NB4 (cell line): ENCODE results near the gene FAM81A.
A peak's percentile ranks its signal among the peaks of the same experiment; 100 is the strongest.

ENCODE experiments used
- DNase-seq: peaks from one replicate; pipeline ENCODE4 v3.0.0; 2010; ENCODE audit warnings: low read depth
- H3K4me3 ChIP-seq: one replicate; pipeline ENCODE4 v1.5.1; 2011; ENCODE audit warnings: mild to moderate bottlenecking, low read depth, low read length, moderate library complexity
- MYC ChIP-seq: IDR thresholded peaks from 2 replicates; pipeline ENCODE4 v1.6.1; 2011; ENCODE audit warnings: low read depth, low read length
- POLR2A ChIP-seq: IDR thresholded peaks from 2 replicates; pipeline ENCODE4 v1.6.1; 2011; ENCODE audit warnings: mild to moderate bottlenecking; ENCODE audit not compliant: insufficient read length; ENCODE audit errors: extremely low read depth
- TF ChIP-seq, protein P1 (sequence below): IDR thresholded peaks from 2 replicates; pipeline ENCODE4 v1.6.1; 2011; ENCODE audit warnings: low read depth, low read length
- TF ChIP-seq, protein P2 (sequence below): IDR thresholded peaks from one replicate; pipeline ENCODE4 v1.5.1; 2012; ENCODE audit warnings: low read depth, low read length

Gene FAM81A

DNA sequence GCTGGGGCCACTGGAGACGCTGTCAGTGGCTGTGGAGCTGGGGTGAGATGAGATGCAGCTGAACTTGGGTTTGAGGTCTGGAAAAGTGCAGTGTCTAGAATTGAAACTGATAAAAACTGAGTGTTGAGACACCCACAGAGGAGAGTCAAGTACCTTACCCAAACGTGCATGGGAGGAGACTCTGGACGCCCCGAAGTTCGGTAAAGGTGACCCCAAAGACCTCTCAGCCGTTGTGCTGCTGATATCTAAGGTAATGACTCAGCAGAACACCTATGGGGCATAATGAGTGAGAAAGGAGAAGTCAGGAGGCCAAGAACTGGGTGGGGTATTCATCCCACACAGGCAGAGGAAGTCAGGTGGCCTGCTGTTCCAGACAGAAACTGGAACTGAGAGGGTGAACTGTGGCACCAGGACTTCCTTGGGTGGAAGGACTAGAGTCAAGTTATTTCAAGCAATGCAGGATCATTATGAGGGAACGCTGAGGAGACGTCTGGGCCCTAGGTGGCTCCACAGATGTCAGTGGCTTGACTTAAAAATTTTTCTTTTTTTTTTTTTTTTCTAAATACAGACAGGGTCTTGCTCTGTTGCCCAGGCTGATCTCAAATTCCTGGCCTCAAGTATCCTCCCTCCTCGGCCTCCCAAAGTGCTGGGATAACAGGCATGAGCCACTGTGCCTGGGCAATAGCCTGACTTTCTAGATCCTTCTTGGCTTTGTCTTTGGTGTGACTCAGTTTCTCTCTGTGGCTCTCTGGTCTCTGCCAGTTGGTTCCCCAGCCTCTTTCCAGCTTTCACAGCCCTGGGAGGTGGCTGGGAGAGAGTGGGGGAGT, 105.9 kb downstream of the FAM81A start:
- peak; percentile 33 for DNase-seq
- TF ChIP-seq, protein P1, sequence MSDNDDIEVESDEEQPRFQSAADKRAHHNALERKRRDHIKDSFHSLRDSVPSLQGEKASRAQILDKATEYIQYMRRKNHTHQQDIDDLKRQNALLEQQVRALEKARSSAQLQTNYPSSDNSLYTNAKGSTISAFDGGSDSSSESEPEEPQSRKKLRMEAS: 0 out of 2 replicates have a peak, but pooled peaks have one; percentile 4
- TF ChIP-seq POLR2A: no peak
- no peak overlapping the region for H3K4me3 ChIP-seq

DNA sequence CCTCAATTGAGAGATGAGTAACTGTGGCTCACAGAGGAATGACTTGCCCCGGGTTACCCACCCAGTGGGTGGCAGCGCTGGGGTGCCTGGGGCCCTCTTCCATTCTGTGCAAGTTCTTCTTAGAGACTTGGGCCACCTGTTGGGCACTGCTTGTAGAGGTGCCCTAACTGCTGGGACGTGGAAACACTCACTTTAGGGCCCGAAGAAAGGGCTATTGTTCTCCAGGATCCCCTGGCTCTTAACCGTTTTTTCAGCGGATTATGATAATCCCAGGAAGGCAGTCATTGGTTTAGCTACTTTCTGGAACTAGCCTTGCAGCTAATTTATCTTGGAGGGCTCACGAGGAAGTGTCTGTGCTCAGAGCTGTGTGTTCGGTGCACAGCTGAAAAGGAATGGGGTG, 107.6 kb downstream of the FAM81A start:
- DNase-seq: no peak
- H3K4me3 ChIP-seq: no peak overlapping the region
- TF ChIP-seq, protein P2, sequence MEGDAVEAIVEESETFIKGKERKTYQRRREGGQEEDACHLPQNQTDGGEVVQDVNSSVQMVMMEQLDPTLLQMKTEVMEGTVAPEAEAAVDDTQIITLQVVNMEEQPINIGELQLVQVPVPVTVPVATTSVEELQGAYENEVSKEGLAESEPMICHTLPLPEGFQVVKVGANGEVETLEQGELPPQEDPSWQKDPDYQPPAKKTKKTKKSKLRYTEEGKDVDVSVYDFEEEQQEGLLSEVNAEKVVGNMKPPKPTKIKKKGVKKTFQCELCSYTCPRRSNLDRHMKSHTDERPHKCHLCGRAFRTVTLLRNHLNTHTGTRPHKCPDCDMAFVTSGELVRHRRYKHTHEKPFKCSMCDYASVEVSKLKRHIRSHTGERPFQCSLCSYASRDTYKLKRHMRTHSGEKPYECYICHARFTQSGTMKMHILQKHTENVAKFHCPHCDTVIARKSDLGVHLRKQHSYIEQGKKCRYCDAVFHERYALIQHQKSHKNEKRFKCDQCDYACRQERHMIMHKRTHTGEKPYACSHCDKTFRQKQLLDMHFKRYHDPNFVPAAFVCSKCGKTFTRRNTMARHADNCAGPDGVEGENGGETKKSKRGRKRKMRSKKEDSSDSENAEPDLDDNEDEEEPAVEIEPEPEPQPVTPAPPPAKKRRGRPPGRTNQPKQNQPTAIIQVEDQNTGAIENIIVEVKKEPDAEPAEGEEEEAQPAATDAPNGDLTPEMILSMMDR: no peak
- no peak for TF ChIP-seq POLR2A
- TF ChIP-seq, protein P1: no peak
- TF ChIP-seq MYC: no peak

DNA sequence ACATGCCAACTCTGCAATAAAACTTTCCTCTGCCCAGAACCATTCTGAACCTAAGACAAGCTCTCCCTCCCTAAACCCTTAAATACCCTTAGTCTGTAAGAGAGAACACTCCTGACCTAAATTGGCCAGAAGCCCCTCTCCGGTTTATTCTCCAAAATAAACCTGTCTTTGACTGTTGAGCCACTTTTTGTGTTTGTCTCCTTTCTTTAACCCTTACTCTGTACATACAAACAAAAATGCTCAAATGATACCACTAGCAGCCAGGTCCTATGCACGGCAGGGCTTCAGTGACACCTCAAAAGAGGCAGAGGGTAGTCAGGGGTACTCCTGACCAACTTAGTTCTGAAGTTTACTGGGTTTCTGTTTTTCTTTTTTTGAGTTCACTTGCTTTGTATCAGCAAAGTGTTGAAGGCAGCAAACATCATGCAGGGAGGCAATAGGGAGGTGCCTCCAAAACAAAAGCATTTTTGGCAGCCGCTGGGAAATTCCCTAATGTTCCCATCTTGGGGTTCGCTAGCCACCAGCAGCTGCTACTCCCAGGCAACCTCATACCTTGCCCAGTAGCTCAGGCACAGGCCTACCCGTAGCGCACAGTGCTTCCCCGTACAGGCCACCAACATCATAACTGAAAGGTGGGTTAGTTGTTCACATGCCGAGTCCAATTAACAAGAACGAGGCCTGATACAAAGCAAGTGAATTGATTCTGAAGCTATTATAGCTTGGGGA, 110.7 kb downstream of the FAM81A start:
- H3K4me3 ChIP-seq: no peak overlapping the region
- TF ChIP-seq POLR2A (no peak), MYC (no peak)
- TF ChIP-seq, protein P1: no peak
- TF ChIP-seq, protein P2: no peak
- DNase-seq: no peak

DNA sequence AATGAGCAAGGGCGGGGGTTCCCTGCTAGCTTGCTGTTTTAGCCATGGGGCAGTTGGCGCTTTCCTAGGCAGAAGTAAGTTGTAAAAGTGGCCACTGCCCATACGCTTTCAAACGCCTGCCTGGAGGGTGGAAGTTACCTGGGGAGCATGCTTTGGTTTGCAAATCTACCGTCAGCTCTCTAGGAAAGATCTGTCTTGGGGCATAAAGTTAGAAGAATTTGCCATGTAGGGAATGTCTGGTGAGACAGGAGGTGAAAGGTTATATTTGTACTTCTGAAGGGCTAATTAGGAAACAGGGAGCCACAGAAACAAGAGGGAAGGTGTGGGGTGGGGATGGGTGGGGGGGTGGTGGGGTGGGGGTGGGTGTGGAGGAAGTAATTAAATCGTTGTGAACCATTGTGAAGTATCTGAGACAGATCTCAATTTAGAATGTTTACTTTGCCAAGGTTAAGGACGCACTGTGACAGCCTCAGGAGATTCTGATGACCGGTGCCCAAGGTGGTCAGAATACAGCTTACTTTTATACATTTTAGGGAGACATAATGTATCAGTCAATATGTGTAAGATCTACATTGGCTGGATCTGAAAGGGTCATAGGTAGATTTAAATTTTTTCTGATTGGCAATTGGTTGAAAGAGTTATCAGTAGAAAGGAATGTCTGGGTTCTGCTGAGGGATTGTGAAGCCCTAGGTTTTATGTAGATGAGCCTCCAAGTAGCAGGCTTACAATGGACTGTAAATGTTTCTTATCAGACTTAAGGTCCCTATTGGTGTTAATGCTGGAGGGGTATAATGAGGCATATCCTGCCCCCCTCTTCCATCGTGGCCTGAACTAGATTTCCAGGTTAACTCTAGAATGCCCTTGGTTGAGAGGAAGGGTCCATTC, 111.6 kb downstream of the FAM81A start:
- H3K4me3 ChIP-seq: no peak overlapping the region
- no peak for TF ChIP-seq POLR2A
- TF ChIP-seq MYC: no peak
- TF ChIP-seq, protein P2: no peak
- TF ChIP-seq, protein P1: no peak
- no peak for DNase-seq

DNA sequence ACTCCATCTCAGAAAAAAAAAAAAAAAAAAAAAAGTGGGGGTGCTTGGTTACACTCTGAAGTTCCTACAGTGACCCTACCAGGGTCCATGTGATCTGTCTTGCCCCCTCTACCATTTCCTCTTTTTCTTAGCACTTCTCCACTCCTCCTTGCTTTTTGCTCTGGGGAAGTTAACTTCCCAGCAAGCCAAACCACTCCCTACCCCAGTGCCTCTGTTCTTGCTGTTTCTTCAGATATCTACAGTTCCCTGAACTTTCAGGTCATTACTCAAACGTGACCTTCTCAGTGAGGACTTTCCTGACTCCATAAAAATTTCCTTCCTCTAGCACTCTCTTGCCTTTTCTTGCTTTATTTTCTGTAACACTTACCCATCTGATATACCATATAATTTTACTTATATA, 112.5 kb downstream of the FAM81A start:
- peak; percentile 31 for DNase-seq
- no peak overlapping the region for H3K4me3 ChIP-seq
- TF ChIP-seq POLR2A (no peak), MYC (no peak)
- TF ChIP-seq, protein P2: no peak
- TF ChIP-seq, protein P1: no peak

DNA sequence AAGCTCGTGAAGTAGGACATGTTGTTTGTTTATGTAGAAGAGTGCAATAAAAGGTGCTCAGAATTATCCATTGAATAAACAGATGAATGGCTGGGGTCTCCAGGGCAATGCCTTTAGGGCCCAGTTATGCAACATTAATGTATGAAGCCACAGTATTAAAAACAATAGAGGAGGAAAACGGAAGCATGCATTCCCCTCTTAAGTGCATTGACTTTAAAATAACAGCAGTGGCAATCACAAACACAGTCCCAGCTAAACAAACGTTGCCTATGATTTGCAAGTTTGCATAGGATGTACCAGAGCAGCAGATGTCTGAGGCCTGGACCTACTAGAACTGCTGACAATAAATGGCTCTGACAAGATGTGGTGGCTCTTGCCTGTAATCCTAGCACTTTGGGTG, 113.0 kb downstream of the FAM81A start:
- TF ChIP-seq, protein P1: no peak
- TF ChIP-seq, protein P2: no peak
- TF ChIP-seq POLR2A: no peak
- TF ChIP-seq MYC: no peak
- DNase-seq: peak; percentile 13
- H3K4me3 ChIP-seq: no peak overlapping the region
